Esophagus muscularis mucosa (tissue), 4 donors: ENCODE data around the gene DYRK3. TPM values are rescaled to one million over a fixed set of nuclear protein-coding genes. Genes with fewer than 3 reads are reported as not detected.

Source experiments
- DNase-seq: peaks from one replicate; pipeline ENCODE4 v3.0.0-alpha.2; 2017; ENCODE audit errors: extremely low spot score
- H3K27ac ChIP-seq, 4 donors: fragments of 200-600 bp; sonication (generic); replicated peaks in 1 of 4; 1 replicate in 3 of 4; 2 replicates in 1 of 4; pipeline ENCODE4 v1.5.1; 2016 to 2019; ENCODE audit warnings: mild to moderate bottlenecking in 1 of 4
- H3K27me3 ChIP-seq, 4 donors: fragments of 200-600 bp; sonication (generic); one replicate each; pipeline versions ENCODE4 v1.5.1 to v1.6.0; 2016 to 2019
- H3K36me3 ChIP-seq, 4 donors: fragments of 200-600 bp; sonication (generic); one replicate each; pipeline ENCODE4 v1.5.1; 2016 to 2019
- H3K4me1 ChIP-seq, 4 donors: fragments of 200-600 bp; sonication (generic); one replicate each; pipeline ENCODE4 v1.5.1; 2016 to 2019
- H3K4me3 ChIP-seq, 4 donors: fragments of 200-600 bp; sonication (generic); 1 replicate in 2 of 4; 2 replicates in 2 of 4; pipeline ENCODE4 v1.5.1; 2016 to 2019; ENCODE audit warnings: mild to moderate bottlenecking in 4 of 4, moderate library complexity in 1 of 4
- H3K9me3 ChIP-seq, 4 donors: fragments of 200-600 bp; sonication (generic); 1 replicate in 3 of 4; 2 replicates in 1 of 4; pipeline ENCODE4 v1.5.1; 2016 to 2019
- EP300 ChIP-seq: sonication (generic); formaldehyde crosslinking; IDR thresholded peaks from one replicate; pipeline ENCODE4 v1.6.1; 2017; ENCODE audit warnings: antibody characterized with exemption
- POLR2A ChIP-seq: fragments of 450-650 bp; IDR thresholded peaks from one replicate; pipeline ENCODE4 v1.6.1; 2017; ENCODE audit warnings: antibody characterized with exemption, moderate library complexity, mild to moderate bottlenecking, low read depth
- POLR2AphosphoS5 ChIP-seq, 2 donors: sonication (generic); formaldehyde crosslinking; IDR thresholded peaks; one replicate each; pipeline ENCODE4 v1.6.1; 2017; ENCODE audit warnings: antibody characterized with exemption in 2 of 2
- WGBS: methylation state at CpG from one replicate; pipeline ENCODE4 v1.1.5; 2018; 5-methylcytosine and 5-hydroxymethylcytosine counted together
- intact Hi-C: fragments of 100-400 bp; cut with DNase I; formaldehyde crosslinking; loops from one replicate; pipeline ENCODE4 v1.15.1; 2023
- total RNA-seq, 4 donors: library from RNA; depleted of rRNA; stranded (reverse); fragments of >200 nt; gene quantifications; one replicate each; pipeline versions ENCODE4 v1.1.0 to v1.2.1, GENCODE V29; 2016
- TF ChIP-seq, protein P1 (sequence below), 3 experiments: fragments of 200-600 bp in 2 of 3; fragments of 450-650 bp in 1 of 3; sonication (generic) in 2 of 3; IDR thresholded peaks; one replicate each; pipeline ENCODE4 v1.5.1; 2017 to 2019; ENCODE audit warnings: antibody characterized with exemption in 3 of 3, mild to moderate bottlenecking in 2 of 3, moderate library complexity in 1 of 3

DYRK3 gene
- total RNA-seq, 4 donors from 2014 or later, result 5.6 to 14.7 (median 9.0) TPM

DNA sequence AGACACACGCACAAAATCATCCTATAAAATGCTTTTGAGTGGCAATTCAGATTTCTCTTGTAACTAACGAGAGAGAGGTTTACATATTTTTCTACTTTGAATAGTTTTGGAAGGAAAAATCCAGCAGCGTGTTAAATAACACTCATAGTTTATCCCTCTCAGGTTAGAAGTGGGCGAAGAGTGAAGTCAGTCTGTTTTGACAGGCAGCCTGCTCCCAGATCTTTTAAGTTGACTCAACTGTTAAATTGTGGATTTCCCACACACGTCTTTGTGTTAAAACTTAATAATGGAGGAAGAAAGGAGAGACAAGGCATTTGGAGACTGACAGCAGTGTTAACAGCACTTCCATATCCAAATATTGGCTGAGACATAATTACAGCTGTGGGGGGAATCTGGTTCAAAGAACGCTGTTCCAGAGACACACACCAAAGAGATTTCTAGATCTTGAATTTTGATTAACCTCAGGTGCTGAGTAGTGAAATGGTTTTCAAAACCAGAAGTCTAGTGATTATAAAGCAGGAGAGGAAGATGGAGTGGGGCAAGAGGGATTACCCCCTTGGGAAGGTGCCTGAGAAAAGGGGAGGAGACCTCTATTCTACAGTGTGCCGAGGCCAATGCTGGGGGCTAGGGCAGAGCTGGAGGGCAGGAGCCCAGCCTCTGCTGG lies 52.0 kb downstream of the DYRK3 start:
- H3K36me3 ChIP-seq, result no peaks in the 10 kb centered on the region
- WGBS, result 33% methylated on average over 7 of the region's 7 CpGs
- DNase-seq, result no peak
- H3K9me3 ChIP-seq, result no peaks in the 10 kb centered on the region
- no peaks in the 10 kb centered on the region for H3K27me3 ChIP-seq
- intact Hi-C loops, result no loop called here
- TF ChIP-seq, protein P1, sequence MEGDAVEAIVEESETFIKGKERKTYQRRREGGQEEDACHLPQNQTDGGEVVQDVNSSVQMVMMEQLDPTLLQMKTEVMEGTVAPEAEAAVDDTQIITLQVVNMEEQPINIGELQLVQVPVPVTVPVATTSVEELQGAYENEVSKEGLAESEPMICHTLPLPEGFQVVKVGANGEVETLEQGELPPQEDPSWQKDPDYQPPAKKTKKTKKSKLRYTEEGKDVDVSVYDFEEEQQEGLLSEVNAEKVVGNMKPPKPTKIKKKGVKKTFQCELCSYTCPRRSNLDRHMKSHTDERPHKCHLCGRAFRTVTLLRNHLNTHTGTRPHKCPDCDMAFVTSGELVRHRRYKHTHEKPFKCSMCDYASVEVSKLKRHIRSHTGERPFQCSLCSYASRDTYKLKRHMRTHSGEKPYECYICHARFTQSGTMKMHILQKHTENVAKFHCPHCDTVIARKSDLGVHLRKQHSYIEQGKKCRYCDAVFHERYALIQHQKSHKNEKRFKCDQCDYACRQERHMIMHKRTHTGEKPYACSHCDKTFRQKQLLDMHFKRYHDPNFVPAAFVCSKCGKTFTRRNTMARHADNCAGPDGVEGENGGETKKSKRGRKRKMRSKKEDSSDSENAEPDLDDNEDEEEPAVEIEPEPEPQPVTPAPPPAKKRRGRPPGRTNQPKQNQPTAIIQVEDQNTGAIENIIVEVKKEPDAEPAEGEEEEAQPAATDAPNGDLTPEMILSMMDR (IDR thresholded peaks at IDR 0.05), result no peak
- TF ChIP-seq EP300 (no peak), POLR2AphosphoS5 (IDR thresholded peaks at IDR 0.05) (no peak), POLR2A (no peak)
- peak overlapping the region; percentile 93 to 100 (median 98) for H3K27ac ChIP-seq
- peak overlapping the region; percentile 69 to 96 (median 86) for H3K4me3 ChIP-seq
- H3K4me1 ChIP-seq, result peaks cover 51 to 71% (median 69%) of the 10 kb centered on the region in 4 donors

DNA sequence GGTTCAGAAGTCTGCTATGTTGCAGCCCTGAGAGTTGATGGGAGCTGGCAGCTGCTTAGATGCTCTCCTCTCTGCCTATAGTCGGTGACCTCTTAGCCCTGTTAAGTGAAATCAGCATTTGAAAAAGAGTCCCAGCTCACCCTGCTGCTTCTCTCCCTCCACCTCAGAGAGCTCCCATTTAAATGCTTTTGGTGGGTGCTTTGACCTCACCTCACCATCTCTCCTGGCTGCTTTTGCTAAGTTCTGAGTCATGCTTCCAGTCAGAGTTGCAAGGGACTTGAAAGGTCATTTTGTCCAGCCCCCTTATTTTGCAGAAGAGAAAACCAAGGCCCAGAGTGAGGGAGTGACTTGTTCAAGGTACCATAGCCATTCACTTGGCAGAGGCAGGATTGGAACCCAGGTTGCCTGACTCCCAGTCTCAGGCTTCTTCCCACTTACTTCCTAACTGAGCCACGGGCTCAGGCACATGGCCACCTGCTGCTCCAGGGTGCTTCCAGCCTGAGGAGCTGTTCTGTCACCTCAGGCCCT lies 52.6 kb downstream of the DYRK3 start:
- no peak for TF ChIP-seq EP300
- TF ChIP-seq, protein P1 (IDR thresholded peaks at IDR 0.05), result no peak
- no peak for TF ChIP-seq POLR2A
- no peak for TF ChIP-seq POLR2AphosphoS5 (IDR thresholded peaks at IDR 0.05)
- peak overlapping the region; percentile 58 to 100 (median 96) for H3K27ac ChIP-seq
- H3K27me3 ChIP-seq, result no peaks in the 10 kb centered on the region
- no peaks in the 10 kb centered on the region for H3K9me3 ChIP-seq
- H3K4me3 ChIP-seq, result peak overlapping the region in 1 of 4 donors; percentile 77
- H3K36me3 ChIP-seq, result no peaks in the 10 kb centered on the region
- intact Hi-C loops, result no loop called here
- DNase-seq, result no peak
- peaks cover 57 to 77% (median 75%) of the 10 kb centered on the region in 4 donors for H3K4me1 ChIP-seq
- 70% methylated on average over 2 of the region's 2 CpGs for WGBS

DNA sequence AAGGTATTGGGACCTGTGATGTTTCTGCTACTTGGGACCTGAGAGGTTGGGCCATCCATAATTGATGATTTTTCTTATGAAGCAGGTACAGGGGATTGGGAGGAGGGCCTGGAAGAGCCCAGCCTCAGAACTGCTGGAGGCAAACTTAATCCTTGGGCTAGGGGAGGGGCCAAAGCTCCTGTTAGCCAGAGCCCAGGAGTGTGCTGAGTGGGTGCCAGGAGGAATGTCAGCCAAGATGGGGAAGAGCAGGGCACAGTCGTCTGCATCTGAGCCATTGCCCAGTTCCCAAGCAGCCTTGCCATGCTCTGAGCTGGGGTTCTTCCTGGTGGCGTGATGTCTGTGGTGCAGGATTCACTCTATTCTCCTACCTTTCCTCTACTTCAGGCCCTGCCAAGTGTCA lies 55.2 kb downstream of the DYRK3 start:
- no peak overlapping the region for H3K4me3 ChIP-seq
- H3K9me3 ChIP-seq, result no peaks in the 10 kb centered on the region
- TF ChIP-seq, protein P1 (IDR thresholded peaks at IDR 0.05), result no peak
- TF ChIP-seq EP300 (no peak), POLR2A (no peak), POLR2AphosphoS5 (IDR thresholded peaks at IDR 0.05) (no peak)
- intact Hi-C loops, result no loop called here
- DNase-seq, result no peak
- H3K27ac ChIP-seq, result peak overlapping the region; percentile 10 to 87 (median 22)
- no peaks in the 10 kb centered on the region for H3K36me3 ChIP-seq
- H3K27me3 ChIP-seq, result no peaks in the 10 kb centered on the region
- peaks cover 82 to 92% (median 92%) of the 10 kb centered on the region in 4 donors for H3K4me1 ChIP-seq
- WGBS, result 41% methylated on average over 2 of the region's 2 CpGs

DNA sequence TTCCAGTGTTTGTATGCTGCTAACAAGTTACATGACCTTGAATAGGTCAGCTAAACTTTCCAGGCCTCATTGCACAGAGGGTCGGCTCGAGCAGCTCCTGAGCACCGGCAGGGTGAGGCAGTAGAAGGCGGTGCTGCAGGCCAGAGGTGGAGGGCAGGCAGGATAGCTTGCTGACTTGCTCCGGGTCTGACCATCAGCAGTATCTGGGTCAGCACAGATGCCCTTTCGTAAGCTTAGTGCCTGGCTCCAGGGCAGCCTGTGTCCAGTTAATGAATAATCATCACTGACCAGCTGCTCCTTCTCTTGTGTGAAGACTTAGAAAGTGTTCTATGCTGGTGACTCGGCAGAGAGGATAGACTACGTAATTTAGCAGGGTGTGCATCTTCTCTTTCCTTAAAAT lies 56.3 kb downstream of the DYRK3 start:
- Histone ChIP-seq H3K4me1 (peaks cover 87 to 100% (median 100%) of the 10 kb centered on the region in 4 donors), H3K27ac (peak overlapping the region; percentile 83 to 87 (median 86))

DNA sequence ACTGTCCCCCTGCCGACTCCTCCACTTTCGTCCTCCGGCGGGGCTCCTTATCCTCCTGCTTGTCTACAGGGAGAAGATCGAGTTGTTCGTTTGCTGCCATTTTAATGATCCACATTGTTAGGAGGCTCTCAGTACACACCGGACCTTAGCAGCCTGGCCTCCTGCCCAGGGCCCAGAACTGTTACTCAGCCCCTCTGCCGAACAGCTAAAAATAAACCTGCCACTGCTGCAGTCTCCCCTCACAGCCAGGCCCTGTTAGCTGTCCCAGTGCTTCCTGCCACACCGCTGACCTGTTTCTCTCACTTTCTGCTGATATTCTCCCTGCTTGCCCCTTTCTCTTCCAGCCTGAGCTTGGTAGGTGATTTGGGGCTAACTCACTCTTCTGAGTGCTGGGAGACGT lies 57.7 kb downstream of the DYRK3 start:
- intact Hi-C loops, result no loop called here
- no peak for DNase-seq
- H3K4me3 ChIP-seq, result peak overlapping the region; percentile 6 to 36 (median 30)

More for the DNA sequence above, 56.3 kb downstream of the DYRK3 start:
- H3K36me3 ChIP-seq, result peaks cover 0 to 7% (median 0%) of the 10 kb centered on the region in 4 donors
- WGBS, result 36% methylated on average over 8 of the region's 8 CpGs
- TF ChIP-seq POLR2AphosphoS5 (IDR thresholded peaks at IDR 0.05) (peak; percentile 28 to 57), EP300 (no peak)
- no peaks in the 10 kb centered on the region for H3K9me3 ChIP-seq
- intact Hi-C loops, result no loop called here
- H3K4me3 ChIP-seq, result no peak overlapping the region
- DNase-seq, result no peak
- no peaks in the 10 kb centered on the region for H3K27me3 ChIP-seq

More for the DNA sequence above, 57.7 kb downstream of the DYRK3 start:
- WGBS, result 27% methylated on average over 10 of the region's 10 CpGs
- Histone ChIP-seq H3K36me3 (peaks cover 0 to 10% (median 2%) of the 10 kb centered on the region in 4 donors), H3K9me3 (no peaks in the 10 kb centered on the region), H3K4me1 (peaks cover 92 to 100% (median 100%) of the 10 kb centered on the region in 4 donors), H3K27me3 (no peaks in the 10 kb centered on the region), H3K27ac (peak overlapping the region; percentile 83 to 87 (median 86))
- TF ChIP-seq, protein P1 (IDR thresholded peaks at IDR 0.05), result no peak
- TF ChIP-seq POLR2AphosphoS5 (IDR thresholded peaks at IDR 0.05) (peak; percentile 44 to 74), EP300 (no peak)
